HG02943 (cell line): ENCODE results near the gene SI.
"Not testable (repeated sequence)": the region's sequence is repeated elsewhere in the genome, so short reads cannot be mapped to it uniquely, and the experiment has no call there.

Experiments used
- ATAC-seq: cut with Tn5 transposase; IDR thresholded peaks from one replicate; pipeline ENCODE4 v1.9.1; 2021; ENCODE audit warnings: mild to moderate bottlenecking, low read depth, moderate library complexity; ENCODE audit not compliant: unreplicated experiment

SI gene

DNA sequence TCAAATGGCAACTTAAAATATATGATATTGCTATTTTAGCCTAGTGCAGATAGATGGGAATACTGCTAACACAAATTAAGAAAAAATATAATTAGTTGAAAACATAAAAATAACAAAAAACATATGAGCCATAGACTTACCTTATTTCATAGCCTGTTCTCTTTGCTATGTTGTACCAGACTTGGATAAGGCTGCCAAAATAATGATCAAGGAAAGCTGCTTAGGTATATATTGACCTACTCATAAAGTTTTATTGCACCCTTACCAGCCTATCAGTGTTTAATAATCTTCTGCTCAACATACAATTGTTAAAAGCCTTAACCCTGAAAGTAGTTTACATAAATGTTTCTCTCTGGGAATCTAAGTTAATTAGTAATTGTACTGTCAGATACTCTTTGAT is at the start of gene SI:
TSS of gene SI (minus strand) at position 204 of the 400 bp plus-strand sequence. CDS start 2,484 bp downstream, outside the sequence.
- no peak for ATAC-seq

DNA sequence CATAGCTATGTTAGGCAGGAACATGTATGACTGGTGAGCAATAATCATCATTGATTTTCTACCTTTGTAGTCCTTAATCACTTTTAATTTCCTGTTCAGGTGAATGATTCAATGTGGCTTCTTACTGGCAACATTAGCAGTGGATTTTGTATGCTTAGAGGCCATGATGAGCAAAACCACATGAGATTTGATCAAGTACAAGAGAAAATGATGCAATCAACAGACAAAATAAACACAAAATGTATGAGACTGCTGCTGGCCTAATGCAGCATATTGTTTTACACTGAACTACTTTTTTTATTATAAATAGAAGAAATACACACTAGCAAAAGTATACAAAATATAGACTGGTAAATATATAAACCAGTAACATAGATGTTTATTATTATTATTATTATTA is 47.5 kb upstream of the SI start:
- no peak for ATAC-seq

DNA sequence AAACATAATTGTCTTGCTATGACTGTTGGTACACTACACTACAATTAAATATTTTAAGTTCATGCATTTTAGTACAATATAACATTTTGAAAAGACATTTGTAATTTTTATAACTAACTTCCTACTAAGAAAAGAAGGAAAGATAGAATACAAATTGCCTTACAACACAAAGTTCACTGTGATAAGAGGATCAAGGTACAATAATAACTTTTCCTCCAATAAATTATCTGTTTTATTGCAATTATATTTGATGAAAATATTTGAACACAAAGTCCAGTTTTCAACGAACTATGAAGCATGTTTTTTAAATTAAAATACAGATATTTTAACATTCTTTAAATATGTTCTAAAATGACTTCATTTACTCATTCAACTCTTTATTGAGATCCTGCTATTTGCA is 33.1 kb upstream of the SI start:
- no peak for ATAC-seq

DNA sequence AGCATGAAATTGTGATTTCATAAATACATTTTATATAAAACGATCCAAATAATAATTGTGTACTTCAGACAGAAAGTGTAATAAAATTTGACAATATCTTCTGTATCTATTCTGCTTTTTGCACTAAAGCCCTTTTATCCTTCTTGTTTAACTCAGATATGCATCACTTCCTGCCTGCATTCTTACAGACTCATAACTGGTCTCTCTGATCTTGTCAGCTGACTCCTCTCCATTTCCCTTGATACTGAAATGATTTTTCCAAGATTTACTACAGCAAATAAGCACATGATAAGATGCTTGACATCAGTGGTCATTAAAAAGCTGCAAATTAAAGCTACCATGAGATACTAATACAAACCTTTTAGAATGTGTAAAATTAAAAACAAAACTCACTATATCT is 25.3 kb upstream of the SI start:
- ATAC-seq, result no peak

DNA sequence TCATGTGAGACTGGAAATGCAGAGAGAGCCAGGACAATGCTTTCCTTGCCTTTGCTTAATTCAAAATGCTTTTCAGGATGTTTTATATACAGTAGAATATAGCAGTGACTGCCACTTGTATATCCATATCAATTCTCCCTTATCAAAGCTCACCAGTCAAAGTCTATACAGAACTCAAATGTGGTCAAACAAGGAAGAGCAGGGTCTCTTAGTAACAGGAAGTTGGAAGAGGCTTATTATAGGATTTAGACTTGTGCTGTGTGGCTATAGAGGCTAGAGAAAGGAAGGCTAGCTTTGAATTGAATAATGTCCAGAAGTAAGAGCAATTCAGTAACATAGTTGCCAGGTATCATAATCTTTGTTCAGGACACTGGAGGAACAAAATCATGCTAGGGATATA is 4.4 kb upstream of the SI start:
- no peak for ATAC-seq

DNA sequence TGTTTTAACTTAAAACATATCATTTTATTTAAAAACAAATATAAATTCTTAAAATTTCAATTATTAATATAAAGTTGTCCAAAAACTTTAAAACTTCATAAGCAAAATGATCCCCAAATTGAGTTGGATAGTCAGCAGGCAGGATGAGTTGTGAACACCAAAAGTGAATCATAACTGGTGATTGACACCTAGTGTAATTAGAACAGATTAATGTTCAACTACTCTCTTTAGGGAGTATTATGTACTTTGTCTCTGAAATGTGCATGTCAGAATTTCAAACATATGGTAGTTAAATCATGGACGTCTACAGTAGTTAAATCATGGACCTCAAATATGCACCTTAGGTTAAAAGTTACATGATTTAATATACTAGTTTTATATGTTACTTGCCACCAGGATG is 2.9 kb upstream of the SI start:
- no peak for ATAC-seq

DNA sequence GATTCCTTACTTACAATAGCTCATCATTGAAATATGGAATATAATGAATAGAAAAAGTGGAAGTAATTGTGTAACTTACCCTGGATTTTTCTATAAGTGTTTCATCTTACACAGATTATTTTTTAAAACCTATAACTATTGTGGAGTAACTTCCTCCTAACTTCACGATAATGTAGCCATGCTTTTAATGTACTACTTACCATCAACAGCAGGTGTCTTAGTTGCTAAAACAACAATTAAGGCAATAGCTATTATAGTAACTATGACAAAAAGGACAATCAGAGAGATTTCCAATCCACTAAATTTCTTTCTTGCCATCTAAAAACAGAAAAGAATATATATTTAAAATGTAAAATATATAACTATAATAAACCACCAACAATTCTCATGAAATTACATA is 2.6 kb downstream of the SI start:
- no peak for ATAC-seq

DNA sequence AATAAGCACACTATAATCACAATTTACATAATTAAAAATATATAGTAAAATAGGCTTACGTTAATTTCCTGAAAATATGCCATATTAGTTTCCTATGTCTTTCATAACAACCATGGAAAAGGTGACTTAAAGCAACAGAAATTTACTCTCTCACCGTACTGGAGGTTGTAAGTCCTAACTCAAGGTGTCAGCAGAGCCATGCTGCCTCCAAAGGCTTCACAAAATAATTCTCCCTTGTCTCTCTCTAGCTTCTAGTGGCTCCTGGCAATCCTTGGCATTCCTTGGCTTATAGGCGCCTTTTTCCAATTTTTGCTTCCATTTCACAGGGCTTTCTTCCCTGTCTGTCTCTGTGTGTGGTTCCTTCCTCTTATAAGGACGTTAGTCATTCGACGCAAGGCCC is 7.6 kb downstream of the SI start:
- no peak for ATAC-seq

DNA sequence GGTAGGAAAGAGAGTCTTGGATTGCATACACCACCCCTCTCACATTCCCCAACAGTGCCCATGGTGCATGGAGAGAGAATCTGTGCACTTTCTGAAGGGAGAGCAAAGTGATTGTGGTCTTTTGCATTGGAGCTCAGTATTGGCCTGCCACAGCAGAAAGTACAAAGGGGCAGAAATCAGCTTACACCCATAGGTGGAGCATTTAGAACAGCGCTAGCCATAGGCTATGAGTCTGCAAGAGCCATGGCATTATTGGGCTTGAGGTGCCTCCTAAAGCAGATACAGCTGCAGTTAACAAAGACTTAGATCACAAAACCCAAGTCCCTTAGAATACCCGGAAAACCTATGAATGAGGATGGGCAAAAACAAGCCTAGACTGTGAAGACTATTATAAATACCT is 21.8 kb downstream of the SI start:
- ATAC-seq, result no peak

DNA sequence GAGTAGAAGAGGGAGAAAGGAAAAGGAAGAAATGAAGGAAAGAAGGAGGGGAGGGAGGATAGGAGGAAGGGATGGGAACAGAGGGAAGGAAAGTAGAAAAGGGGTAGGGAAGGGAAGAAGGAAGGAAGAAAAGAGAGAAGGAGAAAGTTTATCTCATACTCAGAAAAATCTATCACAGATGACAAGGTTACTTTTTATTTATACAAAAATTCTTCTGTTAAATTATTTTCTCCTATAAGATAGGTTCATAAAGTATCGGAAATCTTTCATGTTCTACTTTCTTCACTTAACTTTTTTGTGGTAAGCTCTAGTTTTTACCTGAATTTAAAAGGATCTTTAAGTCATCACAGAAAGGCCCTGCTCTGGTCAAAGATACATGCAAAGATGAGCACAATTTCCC is 38.1 kb downstream of the SI start:
- ATAC-seq, result no peak

DNA sequence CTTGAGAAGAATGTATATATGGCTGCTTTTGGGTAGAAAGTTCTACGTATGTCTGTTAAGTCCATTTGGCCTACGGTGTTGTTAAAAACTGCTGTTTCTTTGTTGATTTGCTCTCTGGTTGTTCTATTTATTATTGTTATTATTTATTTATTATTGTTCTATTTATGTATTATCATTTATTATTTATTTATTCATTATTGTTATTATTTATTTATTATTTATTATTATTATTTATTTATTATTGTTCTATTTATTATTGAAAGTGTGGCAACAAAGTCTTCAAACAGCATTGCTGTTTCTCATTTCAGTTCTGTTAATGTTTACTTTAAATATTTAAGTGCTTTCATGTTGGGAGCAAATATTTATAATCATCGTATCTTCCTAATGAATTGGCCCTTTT is 66.7 kb downstream of the SI start:
- no peak for ATAC-seq

DNA sequence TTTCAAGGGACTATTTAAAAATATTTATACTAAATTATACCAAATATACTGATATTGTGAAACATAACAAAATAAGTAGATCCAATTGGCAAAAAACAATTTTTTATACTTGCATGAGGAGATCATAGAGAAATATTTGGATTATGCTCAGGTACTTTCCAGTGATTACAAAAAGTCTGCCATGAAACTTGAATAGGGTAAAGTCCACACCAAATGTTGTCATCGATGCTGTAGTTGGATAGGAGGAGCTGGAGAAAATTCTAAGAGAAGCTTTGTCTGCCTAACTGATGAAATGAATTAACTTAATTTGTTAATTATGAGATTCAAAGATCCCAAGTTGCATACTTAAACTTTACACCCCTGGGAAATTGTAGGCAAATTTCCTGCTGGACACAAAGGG is 93.3 kb downstream of the SI start:
- no peak for ATAC-seq

DNA sequence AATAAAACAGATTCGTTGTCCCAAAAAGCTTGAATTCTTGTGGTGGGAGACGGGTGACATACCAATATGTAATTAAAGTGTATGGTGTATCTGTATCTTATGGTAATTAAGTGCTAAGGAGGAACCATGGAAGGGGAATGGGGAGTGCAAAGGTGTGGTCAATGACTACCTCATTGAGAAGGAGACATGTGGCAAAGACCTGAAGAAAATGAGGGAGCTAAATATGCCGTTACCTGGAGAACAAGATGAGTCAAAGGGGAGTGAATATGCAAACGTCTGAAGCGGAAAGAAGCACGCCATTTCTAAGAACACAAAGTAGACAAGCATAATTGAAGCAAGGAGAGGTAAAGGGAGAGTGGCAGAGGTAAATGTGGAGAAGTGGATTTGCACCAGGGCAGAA is 115.7 kb downstream of the SI start:
- no peak for ATAC-seq

DNA sequence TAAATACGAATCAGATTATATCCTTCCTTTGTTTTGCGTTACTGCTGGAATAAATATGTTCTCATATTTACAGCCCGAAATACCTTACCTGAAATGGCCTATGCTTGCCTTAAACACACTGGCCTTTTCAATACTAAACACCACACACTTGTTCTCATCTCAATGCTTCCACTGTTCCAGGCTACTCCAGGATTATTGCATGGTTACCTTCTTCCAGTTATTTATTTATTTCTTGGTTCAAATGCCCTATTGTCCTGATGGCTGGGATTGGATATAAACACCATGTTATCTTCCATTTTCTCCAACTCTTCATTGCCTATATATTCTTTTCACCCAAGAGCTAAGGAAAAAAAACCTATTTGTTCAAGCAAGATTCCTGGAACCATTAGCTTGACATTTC is 125.3 kb downstream of the SI start:
- no peak for ATAC-seq

DNA sequence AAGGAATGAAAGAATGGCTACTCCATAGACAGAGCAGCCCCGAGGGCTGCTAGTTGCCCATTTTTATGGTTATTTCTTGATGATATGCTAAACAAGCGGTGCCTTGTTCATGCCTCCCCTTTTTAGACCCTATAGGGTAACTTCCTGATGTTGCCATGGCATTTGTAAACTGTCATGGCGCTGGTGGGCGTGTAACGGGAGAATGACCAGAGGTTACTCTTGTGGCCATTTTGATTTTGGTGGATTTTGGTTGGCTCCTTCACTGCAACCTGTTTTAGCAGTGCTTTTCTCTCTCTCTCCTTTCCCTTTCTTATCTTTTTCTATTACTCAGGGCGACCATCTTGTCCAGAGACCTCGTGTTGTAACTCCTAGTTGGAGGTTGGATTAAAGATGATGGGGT is 126.9 kb downstream of the SI start:
- ATAC-seq, result not testable (repeated sequence)

DNA sequence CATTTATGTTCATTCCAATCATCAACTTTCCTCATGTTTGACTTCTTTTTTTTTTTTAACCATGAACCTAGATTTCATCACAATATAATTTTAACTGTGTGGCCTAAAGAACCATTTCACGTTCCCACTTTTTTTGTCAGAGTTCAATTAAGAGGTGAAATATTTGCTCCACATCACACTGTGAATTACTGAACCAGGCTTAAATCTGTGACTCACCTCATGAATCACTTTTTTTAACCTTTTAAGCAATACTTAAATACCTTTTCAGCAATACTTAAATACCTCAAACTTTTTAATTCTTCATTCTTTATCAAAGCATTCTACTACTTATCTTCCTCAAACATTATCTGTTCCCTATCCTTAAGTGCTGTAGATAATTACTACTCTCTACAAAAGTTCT is 137.6 kb downstream of the SI start:
- ATAC-seq, result no peak

DNA sequence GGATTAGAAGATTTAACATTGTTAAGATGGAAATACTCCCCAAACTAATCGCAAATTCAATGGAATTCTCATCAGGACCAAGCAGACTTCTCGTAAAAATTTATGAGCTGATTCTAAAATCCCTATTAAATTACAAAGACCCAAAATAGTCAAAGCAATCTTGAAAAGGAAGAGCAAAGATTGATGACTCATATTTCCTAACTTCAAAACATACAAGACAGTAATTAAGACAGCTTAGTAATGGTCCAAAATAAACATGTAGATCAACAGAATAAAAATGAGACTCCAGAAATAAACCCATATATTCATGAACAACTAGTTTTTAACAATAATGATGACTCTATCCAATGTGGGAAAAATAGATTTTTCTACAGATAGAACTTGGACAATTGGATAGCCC is 148.7 kb downstream of the SI start:
- no peak for ATAC-seq
